Sigmoid colon (tissue), 4 donors: ENCODE measurements around the gene TRMT61A.

ENCODE experiments used
- EP300 ChIP-seq, 4 donors: sonication (generic); formaldehyde crosslinking; IDR thresholded peaks; one replicate each; pipeline ENCODE4 v1.6.1; 2017; ENCODE audit warnings: antibody characterized with exemption in 4 of 4
- POLR2A ChIP-seq, 2 donors: fragments of 450-650 bp; IDR thresholded peaks; one replicate each; pipeline ENCODE4 v1.6.1; 2016; ENCODE audit warnings: antibody characterized with exemption in 2 of 2, mild to moderate bottlenecking in 2 of 2, moderate library complexity in 2 of 2
- TF ChIP-seq, protein P1 (sequence below), 4 experiments: fragments of 450-650 bp in 3 of 4; fragments of 200-600 bp in 1 of 4; IDR thresholded peaks; one replicate each; pipeline ENCODE4 v1.5.1; 2016 to 2019; ENCODE audit warnings: antibody characterized with exemption in 4 of 4, mild to moderate bottlenecking in 3 of 4, moderate library complexity in 2 of 4

DNA sequence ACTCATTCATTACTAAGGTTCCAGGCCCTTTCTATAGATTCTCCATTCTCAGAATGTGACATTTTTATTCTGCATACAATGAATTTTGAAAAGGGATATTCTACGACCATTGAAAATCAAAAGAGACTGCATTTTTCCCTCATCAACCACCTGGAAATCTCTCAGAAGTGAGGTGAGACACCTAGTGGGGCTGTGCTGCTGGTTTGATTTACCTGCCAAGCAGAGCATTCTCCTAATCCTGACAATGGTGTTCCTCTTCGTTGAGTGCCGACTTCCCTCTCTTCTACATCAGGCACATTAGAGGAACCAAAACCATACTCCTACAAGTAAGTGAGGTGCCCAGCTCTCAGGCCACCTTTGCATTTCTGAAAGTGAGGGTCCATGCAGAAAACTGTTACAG lies 21.2 kb upstream of the TRMT61A start:
- TF ChIP-seq, protein P1, sequence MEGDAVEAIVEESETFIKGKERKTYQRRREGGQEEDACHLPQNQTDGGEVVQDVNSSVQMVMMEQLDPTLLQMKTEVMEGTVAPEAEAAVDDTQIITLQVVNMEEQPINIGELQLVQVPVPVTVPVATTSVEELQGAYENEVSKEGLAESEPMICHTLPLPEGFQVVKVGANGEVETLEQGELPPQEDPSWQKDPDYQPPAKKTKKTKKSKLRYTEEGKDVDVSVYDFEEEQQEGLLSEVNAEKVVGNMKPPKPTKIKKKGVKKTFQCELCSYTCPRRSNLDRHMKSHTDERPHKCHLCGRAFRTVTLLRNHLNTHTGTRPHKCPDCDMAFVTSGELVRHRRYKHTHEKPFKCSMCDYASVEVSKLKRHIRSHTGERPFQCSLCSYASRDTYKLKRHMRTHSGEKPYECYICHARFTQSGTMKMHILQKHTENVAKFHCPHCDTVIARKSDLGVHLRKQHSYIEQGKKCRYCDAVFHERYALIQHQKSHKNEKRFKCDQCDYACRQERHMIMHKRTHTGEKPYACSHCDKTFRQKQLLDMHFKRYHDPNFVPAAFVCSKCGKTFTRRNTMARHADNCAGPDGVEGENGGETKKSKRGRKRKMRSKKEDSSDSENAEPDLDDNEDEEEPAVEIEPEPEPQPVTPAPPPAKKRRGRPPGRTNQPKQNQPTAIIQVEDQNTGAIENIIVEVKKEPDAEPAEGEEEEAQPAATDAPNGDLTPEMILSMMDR (IDR thresholded peaks at IDR 0.05): no peak
- TF ChIP-seq POLR2A (IDR thresholded peaks at IDR 0.05): no peak
- no peak for TF ChIP-seq EP300 (IDR thresholded peaks at IDR 0.05)
